Mesenchymal stem cell (in vitro differentiated cells and primary cell): Measurements from ENCODE around the gene PLXNB2.

Experiments
- DNase-seq: peaks from one replicate; pipeline ENCODE4 v3.0.0-alpha.2; 2013
- H2AFZ ChIP-seq: one replicate; pipeline ENCODE4 v1.6.1; 2013; ENCODE audit warnings: low read depth, mild to moderate bottlenecking, control low read depth, inconsistent platforms, low read length, moderate library complexity
- H2AK5ac ChIP-seq: 2 replicates; pipeline ENCODE4 v1.6.1; 2013; ENCODE audit warnings: low read length, moderate library complexity, mild to moderate bottlenecking, inconsistent platforms; ENCODE audit not compliant: severe bottlenecking
- H2BK120ac ChIP-seq: one replicate; pipeline ENCODE4 v1.6.1; 2013; ENCODE audit warnings: low read depth, mild to moderate bottlenecking, inconsistent platforms, low read length, moderate library complexity
- H2BK12ac ChIP-seq, 2 experiments: one replicate each; pipeline ENCODE4 v1.6.1; 2013; ENCODE audit warnings: inconsistent platforms in 2 of 2, low read length in 2 of 2, mild to moderate bottlenecking in 2 of 2, moderate library complexity in 2 of 2, control low read depth in 1 of 2
- H2BK15ac ChIP-seq: one replicate; pipeline ENCODE4 v1.6.1; 2013; ENCODE audit warnings: mild to moderate bottlenecking, low read depth, inconsistent platforms; ENCODE audit not compliant: poor library complexity, severe bottlenecking
- H2BK5ac ChIP-seq: 2 replicates; pipeline ENCODE4 v1.6.1; 2013; ENCODE audit warnings: low read depth, mild to moderate bottlenecking, low read length, control low read depth, inconsistent platforms; ENCODE audit not compliant: poor library complexity, severe bottlenecking
- H3K14ac ChIP-seq, 2 experiments: one replicate each; pipeline ENCODE4 v1.6.1; 2013; ENCODE audit warnings: inconsistent platforms in 2 of 2, low read length in 2 of 2, control low read depth in 1 of 2, mild to moderate bottlenecking in 1 of 2, moderate library complexity in 1 of 2
- H3K18ac ChIP-seq, 2 experiments: one replicate each; pipeline ENCODE4 v1.6.1; 2013; ENCODE audit warnings: inconsistent platforms in 2 of 2, low read length in 2 of 2, control low read depth in 1 of 2, low read depth in 1 of 2, mild to moderate bottlenecking in 1 of 2
- H3K23ac ChIP-seq, 2 experiments: one replicate each; pipeline ENCODE4 v1.6.1; 2013; ENCODE audit warnings: inconsistent platforms in 2 of 2, low read length in 2 of 2, mild to moderate bottlenecking in 2 of 2, moderate library complexity in 2 of 2, control low read depth in 1 of 2
- H3K27ac ChIP-seq: 2 replicates; pipeline ENCODE4 v1.5.1; 2013; ENCODE audit warnings: mild to moderate bottlenecking, moderate library complexity, low read length, control low read depth, inconsistent platforms; ENCODE audit not compliant: poor library complexity, severe bottlenecking
- H3K27me3 ChIP-seq, 2 experiments: 2 replicates each; pipeline versions ENCODE4 v1.6.1 to v1.7.0; 2013; ENCODE audit warnings: low read length in 2 of 2, mild to moderate bottlenecking in 2 of 2, moderate library complexity in 2 of 2, control low read depth in 1 of 2, inconsistent platforms in 1 of 2; ENCODE audit not compliant: control insufficient read depth in 1 of 2, insufficient read depth in 1 of 2
- H3K36me3 ChIP-seq, 2 experiments: 2 replicates each; pipeline versions ENCODE4 v1.6.1 to v1.7.0; 2013; ENCODE audit warnings: low read length in 2 of 2, control low read depth in 1 of 2, inconsistent platforms in 1 of 2, low read depth in 1 of 2, mild to moderate bottlenecking in 1 of 2; ENCODE audit not compliant: insufficient read depth in 2 of 2, control insufficient read depth in 1 of 2
- H3K4ac ChIP-seq, 2 experiments: one replicate each; pipeline ENCODE4 v1.6.1; 2013; ENCODE audit warnings: inconsistent platforms in 2 of 2, low read length in 2 of 2, mild to moderate bottlenecking in 2 of 2, moderate library complexity in 2 of 2, control low read depth in 1 of 2, low read depth in 1 of 2
- H3K4me1 ChIP-seq: 2 replicates; pipeline ENCODE4 v1.6.1; 2013; ENCODE audit warnings: low read depth, low read length, control low read depth; ENCODE audit not compliant: control insufficient read depth, insufficient read depth
- H3K4me2 ChIP-seq: 2 replicates; pipeline ENCODE4 v1.6.1; 2013; ENCODE audit warnings: low read length, mild to moderate bottlenecking, inconsistent platforms; ENCODE audit not compliant: poor library complexity, severe bottlenecking
- H3K4me3 ChIP-seq, 2 experiments: 2 replicates each; pipeline versions ENCODE4 v1.5.1 to v1.7.0; 2013; ENCODE audit warnings: low read length in 2 of 2, mild to moderate bottlenecking in 2 of 2, control low read depth in 1 of 2, low read depth in 1 of 2; ENCODE audit not compliant: insufficient read depth in 1 of 2
- H3K79me1 ChIP-seq: replicated peaks from 2 replicates; pipeline ENCODE4 v1.6.1; 2013; ENCODE audit warnings: mild to moderate bottlenecking, control low read depth, low read length, inconsistent platforms; ENCODE audit not compliant: poor library complexity, severe bottlenecking
- H3K9ac ChIP-seq: 2 replicates; pipeline ENCODE4 v1.7.0; 2013; ENCODE audit warnings: mild to moderate bottlenecking, low read length, moderate library complexity
- H3K9me3 ChIP-seq: 2 replicates; pipeline ENCODE4 v1.7.0; 2013; ENCODE audit warnings: mild to moderate bottlenecking, low read length; ENCODE audit not compliant: control insufficient read depth
- H4K8ac ChIP-seq: one replicate; pipeline ENCODE4 v1.6.1; 2013; ENCODE audit warnings: inconsistent platforms, mild to moderate bottlenecking, low read length, moderate library complexity
- H4K91ac ChIP-seq: one replicate; pipeline ENCODE4 v1.6.1; 2013; ENCODE audit warnings: mild to moderate bottlenecking, low read length, inconsistent platforms
- whole genome bisulfite sequencing: methylation state at CpG from one replicate; pipeline ENCODE4 v1.1.7; 2013; ENCODE audit warnings: mixed read lengths; 5-methylcytosine and 5-hydroxymethylcytosine counted together

PLXNB2 gene

GRCh38 chr22:50269970-50270665 lies 37.3 kb downstream of the PLXNB2 start, which contains the start of gene MAPK11:
TSS of gene MAPK11 (minus strand) at chr22:50270380. CDS start at chr22:50270292, 88 bp downstream.
- Histone ChIP-seq H3K18ac (peak within 1 kb of the TSS in 1 of 2 experiments; percentile 11), H3K36me3 (peaks cover 14 to 33% of the 10 kb centered on the region in 2 experiments), H3K27me3 (peaks cover 0 to 15% of the 10 kb centered on the region in 2 experiments), H4K91ac (no peak within 1 kb of the TSS), H3K4me2 (peak within 1 kb of the TSS; percentile 95), H4K8ac (peak within 1 kb of the TSS; percentile 31), H2BK15ac (peak within 1 kb of the TSS; percentile 35), H2AFZ (peak within 1 kb of the TSS; percentile 62), H3K79me1 (no peaks in the 10 kb centered on the region), H3K9me3 (no peaks in the 10 kb centered on the region), H2AK5ac (no peak within 1 kb of the TSS), H3K14ac (no peak within 1 kb of the TSS), H3K4me1 (peaks cover 43% of the 10 kb centered on the region), H3K23ac (peak within 1 kb of the TSS in 1 of 2 experiments; percentile 51), H3K4ac (no peak within 1 kb of the TSS), H3K9ac (peak within 1 kb of the TSS; percentile 43), H2BK5ac (no peak within 1 kb of the TSS), H3K4me3 (peak within 1 kb of the TSS; percentile 61 to 75), H3K27ac (no peak within 1 kb of the TSS), H2BK120ac (no peak within 1 kb of the TSS), H2BK12ac (peak within 1 kb of the TSS in 1 of 2 experiments; percentile 18)
- DNase-seq: peak; percentile 33
- WGBS: 2% methylated on average over 28 of the region's 92 CpGs

DNA sequence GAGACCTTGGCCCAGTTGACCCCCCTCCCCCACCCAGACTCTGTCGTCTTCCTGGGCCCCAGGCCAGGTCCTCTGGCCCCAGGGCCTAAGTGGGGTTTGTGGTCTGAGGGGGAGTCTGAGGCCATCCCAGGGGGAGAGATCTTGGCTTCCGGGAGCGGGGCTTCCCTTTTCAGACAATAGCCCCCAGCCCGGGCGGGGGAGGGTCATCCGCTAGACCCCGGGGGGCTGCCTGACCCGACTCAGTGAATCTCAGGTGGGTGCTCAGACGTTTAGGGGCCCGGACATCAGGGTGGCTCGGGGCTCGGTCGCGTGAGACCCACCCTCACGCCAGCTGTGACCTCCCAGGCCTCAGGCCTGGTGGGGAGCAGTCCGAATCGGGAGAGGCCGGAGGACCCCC lies 37.9 kb downstream of the PLXNB2 start:
- no peak overlapping the region for H4K91ac ChIP-seq
- H3K23ac ChIP-seq: no peak overlapping the region
- H3K18ac ChIP-seq: peak overlapping the region in 1 of 2 experiments; percentile 11
- no peak for DNase-seq
- no peak overlapping the region for H3K4ac ChIP-seq
- no peak overlapping the region for H2BK15ac ChIP-seq
- peak overlapping the region in 1 of 2 experiments; percentile 56 for H3K4me3 ChIP-seq
- H3K79me1 ChIP-seq: no peaks in the 10 kb centered on the region
- H2BK5ac ChIP-seq: no peak overlapping the region
- no peak overlapping the region for H2BK120ac ChIP-seq
- H3K36me3 ChIP-seq: peaks cover 10 to 34% of the 10 kb centered on the region in 2 experiments
- H3K4me1 ChIP-seq: peaks cover 43% of the 10 kb centered on the region
- H3K4me2 ChIP-seq: peak overlapping the region; percentile 85
- H2AK5ac ChIP-seq: no peak overlapping the region
- H2AFZ ChIP-seq: no peak overlapping the region
- no peak overlapping the region for H3K27ac ChIP-seq
- H4K8ac ChIP-seq: peak overlapping the region; percentile 31
- no peak overlapping the region for H3K9ac ChIP-seq
- H3K14ac ChIP-seq: no peak overlapping the region
- 27% methylated on average over 17 of the region's 18 CpGs for WGBS
- no peaks in the 10 kb centered on the region for H3K9me3 ChIP-seq
- peak overlapping the region in 1 of 2 experiments; percentile 6 for H2BK12ac ChIP-seq
- H3K27me3 ChIP-seq: peaks cover 0 to 17% of the 10 kb centered on the region in 2 experiments

DNA sequence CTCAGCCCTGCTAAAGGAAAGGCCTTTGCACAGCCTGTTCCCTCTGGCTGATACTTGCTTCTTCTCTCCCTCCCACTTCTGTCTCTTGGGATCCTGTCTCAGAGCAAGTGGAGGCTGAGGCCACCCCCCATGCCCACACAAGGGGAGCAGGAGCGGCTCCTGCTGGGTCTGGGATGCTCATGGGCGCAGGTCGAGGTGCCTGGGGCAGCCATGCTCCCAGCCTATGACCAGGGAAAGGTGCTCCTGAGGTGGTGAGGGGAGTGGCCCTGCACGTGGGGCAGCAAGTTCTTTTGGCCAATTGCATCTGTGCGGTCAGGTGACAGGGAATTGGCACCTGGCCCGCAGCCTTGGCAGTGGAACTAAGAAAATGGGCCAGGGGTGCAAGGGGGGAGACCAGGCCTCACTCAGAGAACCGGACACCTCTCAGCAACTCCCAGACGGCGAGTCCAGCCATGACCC lies 38.8 kb downstream of the PLXNB2 start:
- H3K9ac ChIP-seq: no peak overlapping the region
- H2BK120ac ChIP-seq: no peak overlapping the region
- H4K91ac ChIP-seq: no peak overlapping the region
- no peaks in the 10 kb centered on the region for H3K79me1 ChIP-seq
- H3K18ac ChIP-seq: no peak overlapping the region
- no peak overlapping the region for H2BK5ac ChIP-seq
- no peak overlapping the region for H3K4ac ChIP-seq
- H2BK12ac ChIP-seq: no peak overlapping the region
- no peak overlapping the region for H2AK5ac ChIP-seq
- H3K4me2 ChIP-seq: no peak overlapping the region
- H3K27me3 ChIP-seq: peaks cover 0 to 17% of the 10 kb centered on the region in 2 experiments
- no peak overlapping the region for H3K4me3 ChIP-seq
- H3K14ac ChIP-seq: no peak overlapping the region
- H3K27ac ChIP-seq: no peak overlapping the region
- DNase-seq: no peak
- H2BK15ac ChIP-seq: no peak overlapping the region
- no peak overlapping the region for H4K8ac ChIP-seq
- H3K23ac ChIP-seq: no peak overlapping the region
- H2AFZ ChIP-seq: no peak overlapping the region
- no peaks in the 10 kb centered on the region for H3K9me3 ChIP-seq
- WGBS: 98% methylated on average over 9 of the region's 9 CpGs
- peaks cover 5 to 29% of the 10 kb centered on the region in 2 experiments for H3K36me3 ChIP-seq
- peaks cover 39% of the 10 kb centered on the region for H3K4me1 ChIP-seq

GRCh38 chr22:50267591-50268390 lies 39.7 kb downstream of the PLXNB2 start:
- no peak overlapping the region for H3K18ac ChIP-seq
- H2AFZ ChIP-seq: no peak overlapping the region
- H3K4me2 ChIP-seq: no peak overlapping the region
- H3K79me1 ChIP-seq: no peaks in the 10 kb centered on the region
- H2BK5ac ChIP-seq: no peak overlapping the region
- H3K9ac ChIP-seq: no peak overlapping the region
- peaks cover 3 to 26% of the 10 kb centered on the region in 2 experiments for H3K36me3 ChIP-seq
- no peak overlapping the region for H3K27ac ChIP-seq
- H4K91ac ChIP-seq: no peak overlapping the region
- no peak overlapping the region for H2AK5ac ChIP-seq
- H3K4me3 ChIP-seq: peak overlapping the region in 1 of 2 experiments; percentile 66
- H3K4me1 ChIP-seq: peaks cover 44% of the 10 kb centered on the region
- no peak overlapping the region for H3K14ac ChIP-seq
- no peak overlapping the region for H2BK15ac ChIP-seq
- peaks cover 0 to 17% of the 10 kb centered on the region in 2 experiments for H3K27me3 ChIP-seq
- DNase-seq: no peak
- no peak overlapping the region for H4K8ac ChIP-seq
- H3K4ac ChIP-seq: no peak overlapping the region
- no peak overlapping the region for H3K23ac ChIP-seq
- no peak overlapping the region for H2BK120ac ChIP-seq
- no peak overlapping the region for H2BK12ac ChIP-seq
- no peaks in the 10 kb centered on the region for H3K9me3 ChIP-seq
- WGBS: 82% methylated on average over 67 of the region's 75 CpGs
